Measurements from ENCODE around the gene CDC42EP4.

Gene CDC42EP4, protein sequence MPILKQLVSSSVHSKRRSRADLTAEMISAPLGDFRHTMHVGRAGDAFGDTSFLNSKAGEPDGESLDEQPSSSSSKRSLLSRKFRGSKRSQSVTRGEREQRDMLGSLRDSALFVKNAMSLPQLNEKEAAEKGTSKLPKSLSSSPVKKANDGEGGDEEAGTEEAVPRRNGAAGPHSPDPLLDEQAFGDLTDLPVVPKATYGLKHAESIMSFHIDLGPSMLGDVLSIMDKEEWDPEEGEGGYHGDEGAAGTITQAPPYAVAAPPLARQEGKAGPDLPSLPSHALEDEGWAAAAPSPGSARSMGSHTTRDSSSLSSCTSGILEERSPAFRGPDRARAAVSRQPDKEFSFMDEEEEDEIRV

DNA sequence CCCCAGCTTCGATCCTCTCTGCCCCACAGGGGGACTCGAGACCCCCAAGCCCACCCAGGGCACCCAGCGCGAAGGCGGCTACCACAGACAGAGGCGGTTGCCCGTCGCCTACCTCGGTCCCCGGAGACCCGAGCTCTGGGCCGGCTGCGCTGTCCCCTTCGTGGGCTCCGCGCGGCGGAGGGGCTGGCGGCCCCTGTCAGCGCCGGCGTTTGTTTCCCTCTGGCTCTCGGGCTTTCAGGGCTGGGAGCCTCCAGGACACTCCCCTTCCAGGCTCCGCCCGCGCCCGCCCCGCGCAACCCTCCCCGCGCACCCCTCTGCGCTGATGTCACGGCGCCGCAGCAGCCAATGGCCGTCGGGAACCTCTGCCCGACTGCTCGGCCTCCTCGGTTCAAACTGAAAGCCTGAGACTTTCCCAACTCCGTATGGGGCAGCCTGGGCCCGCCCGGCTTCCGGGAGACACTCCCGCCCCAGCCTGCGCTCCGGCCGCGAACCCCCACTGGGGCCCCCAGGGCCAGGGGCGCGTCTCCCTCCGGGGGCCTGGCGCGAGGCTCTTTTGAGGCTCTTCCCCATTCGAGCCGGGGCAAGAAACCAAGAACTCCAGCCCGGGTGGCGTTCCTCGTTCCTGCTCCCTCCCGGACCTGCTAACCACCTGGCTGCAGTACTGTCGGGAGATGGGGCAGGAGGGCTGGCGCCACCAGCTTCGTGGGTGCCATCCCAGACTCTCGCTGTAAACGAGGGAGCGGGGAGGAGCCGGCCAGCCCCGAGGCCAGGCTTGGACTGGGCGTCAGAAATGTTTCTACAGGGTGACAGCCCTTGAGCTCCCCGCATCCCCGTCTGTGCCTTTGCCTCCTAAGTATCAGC, at the start of gene CDC42EP4:
CDC42EP4 (minus strand) TSS at position 221 of the 861 bp plus-strand sequence. CDS start 25,501 bp downstream, outside the sequence.
- DNase-seq: peak; percentile 92

DNA sequence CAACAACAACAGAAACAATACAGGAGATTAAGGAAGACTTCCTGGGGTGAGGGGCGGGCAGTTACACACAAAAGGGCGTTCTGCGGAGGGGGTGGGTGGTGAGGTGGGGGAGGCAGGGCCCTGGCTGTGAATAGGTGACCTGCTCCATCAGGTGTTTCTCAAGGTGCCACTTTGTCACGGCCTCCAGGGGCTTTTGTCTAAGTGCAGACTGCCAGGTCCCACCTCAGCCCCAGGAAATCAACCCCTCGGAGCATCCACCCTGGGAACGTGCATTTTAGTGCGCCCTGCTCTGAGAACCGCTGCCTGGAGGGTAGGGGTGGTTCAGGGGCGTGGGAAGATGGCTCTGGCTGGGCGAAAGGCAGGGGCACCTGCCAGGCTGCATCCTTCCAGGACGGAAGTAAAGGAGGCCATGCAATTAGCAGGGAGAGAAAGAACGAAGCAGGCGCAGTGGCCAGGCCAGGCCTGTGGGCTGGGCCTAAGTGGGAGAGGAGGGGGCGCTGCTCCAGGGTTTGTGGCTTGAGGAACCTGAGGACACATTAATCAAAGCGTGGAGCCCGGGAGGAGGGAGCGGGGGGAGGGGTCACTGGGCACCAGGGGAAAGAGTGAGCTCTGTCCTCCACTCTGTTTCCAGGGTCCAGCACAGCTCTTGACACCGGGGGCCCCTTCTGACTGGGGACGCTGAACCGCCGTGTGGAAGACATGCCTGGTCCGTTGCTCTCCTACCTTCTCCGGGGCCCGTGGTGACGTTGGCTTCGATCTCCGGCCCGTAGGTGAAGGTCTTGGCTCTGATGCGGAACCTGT, 49.4 kb upstream of the CDC42EP4 start:
- DNase-seq: no peak

DNA sequence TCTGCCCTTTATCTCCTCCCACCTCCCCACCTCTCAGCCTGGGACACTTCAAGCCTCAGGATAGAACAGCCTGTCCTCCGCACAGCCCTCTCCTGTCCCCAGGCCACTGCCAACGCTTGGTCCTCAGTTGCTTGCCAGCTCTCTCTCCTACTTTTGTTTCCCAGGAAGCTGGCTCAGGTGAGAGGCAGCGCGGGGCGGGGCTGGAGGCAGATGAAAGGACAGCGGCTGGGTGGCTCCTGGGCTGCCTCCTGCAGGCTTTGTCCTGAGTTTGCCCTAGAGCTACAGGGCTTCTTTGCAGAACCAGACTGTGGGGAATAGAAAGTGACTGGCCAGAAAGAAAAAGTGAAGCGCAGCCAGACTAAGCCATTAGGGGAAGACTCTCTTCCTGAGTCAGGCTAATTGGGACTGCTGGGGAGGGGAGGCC, 48.2 kb upstream of the CDC42EP4 start:
- DNase-seq: no peak

DNA sequence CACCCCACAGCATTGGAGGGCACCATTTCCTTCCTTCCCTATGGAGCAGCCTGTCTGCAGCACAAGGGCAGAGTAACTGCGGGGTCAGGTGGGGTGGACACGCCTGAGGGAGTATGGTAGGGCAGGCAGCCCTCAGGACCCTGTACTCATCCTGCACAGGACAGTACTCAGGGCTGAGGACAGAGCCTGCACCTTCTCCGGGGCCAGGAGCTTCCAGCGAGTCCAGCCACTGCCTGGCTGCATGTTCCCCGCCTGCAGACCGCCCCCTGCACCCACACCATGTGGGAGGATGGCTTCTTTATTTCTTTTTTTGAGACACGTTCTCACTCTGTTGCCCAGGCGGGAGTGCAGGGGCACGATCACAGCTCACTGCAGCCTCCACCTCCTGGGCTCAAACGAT, 47.6 kb upstream of the CDC42EP4 start:
- DNase-seq: no peak

DNA sequence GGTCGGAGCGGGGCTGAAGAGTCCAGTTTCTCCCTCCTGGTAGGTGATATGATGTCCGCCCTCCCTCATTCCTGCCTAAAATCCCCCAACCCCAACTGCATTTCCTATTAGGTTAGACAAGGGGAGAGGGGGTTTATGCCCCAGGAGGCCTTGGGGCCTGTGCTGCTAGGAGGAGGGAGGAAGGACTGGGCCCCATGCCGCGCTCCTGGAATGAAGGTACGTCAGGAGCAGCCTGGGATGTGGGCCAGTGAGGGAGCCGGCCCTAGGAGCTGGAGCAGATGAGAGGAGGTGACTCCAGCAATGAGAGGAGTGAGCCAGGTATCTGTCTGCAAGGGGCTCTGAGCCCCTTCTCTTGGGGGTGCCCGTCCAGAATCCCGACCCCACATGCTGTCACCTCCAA, 46.9 kb upstream of the CDC42EP4 start:
- no peak for DNase-seq

DNA sequence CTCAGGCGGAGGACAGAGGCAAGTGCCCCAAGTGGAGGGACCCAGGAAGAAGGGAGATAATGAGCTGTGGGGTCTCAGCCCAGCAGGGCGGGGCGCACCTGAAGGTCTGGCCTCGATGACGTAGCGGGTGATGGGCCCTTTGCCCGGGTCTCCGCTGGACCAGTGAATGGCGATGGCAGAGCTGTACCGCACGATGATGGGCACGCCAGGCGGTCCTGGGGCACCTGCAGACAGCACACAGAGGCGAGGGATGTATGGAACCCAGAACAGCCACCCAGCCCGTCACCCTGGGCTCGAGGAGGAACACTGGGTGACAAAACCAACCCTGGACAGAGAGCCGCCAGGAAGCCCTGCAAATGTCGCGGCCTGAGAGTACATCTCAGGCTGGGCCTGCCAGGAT, 46.2 kb upstream of the CDC42EP4 start:
- no peak for DNase-seq

DNA sequence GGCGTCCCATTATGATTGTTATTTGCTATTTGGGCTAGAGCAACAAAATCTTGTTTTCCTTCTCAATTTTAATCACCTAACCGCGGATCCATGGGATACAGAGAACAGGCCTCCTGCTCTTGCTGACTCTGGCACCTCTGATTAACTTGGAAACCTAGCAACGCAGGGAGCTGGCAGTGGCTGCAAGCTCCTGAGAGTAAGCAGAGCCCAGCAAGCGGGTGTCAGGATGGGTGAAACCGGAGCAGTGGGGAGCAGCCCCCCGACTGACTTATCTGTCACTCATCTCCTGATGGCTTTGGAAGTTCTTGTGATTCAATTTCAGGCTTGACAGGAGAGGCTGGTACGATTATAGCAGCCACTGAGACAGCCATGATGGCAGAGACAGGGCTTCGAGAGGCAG, 45.5 kb upstream of the CDC42EP4 start:
- DNase-seq: no peak

DNA sequence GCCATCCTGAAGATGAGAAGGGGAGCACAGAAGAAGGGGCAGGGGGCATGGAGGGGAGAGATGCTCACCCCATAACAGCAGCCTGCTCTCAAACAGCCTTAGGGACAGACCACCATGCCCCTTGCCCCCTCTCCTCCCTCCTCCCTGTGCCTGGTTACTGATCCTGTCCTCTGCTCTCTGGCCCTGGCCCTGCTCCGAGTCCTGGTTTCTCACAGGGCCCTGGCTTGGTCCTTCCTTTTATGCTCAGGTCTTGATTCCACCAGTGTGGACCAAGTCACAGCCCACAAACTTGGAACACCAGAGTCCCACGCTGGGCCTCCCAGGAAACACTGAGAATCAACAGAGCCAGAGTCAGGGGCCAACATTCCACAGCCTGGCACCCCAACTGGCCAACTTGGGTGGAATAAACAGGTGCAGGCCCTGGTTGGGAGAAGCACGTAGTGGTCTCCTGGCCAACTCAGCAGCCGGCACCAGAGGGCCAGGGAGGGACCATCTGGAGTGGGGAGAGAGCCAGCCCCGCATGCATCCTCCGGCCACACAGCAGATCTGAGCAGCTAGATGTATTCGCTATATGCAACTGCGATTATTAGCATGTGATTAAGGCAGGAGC, 44.9 kb upstream of the CDC42EP4 start:
- DNase-seq: no peak

DNA sequence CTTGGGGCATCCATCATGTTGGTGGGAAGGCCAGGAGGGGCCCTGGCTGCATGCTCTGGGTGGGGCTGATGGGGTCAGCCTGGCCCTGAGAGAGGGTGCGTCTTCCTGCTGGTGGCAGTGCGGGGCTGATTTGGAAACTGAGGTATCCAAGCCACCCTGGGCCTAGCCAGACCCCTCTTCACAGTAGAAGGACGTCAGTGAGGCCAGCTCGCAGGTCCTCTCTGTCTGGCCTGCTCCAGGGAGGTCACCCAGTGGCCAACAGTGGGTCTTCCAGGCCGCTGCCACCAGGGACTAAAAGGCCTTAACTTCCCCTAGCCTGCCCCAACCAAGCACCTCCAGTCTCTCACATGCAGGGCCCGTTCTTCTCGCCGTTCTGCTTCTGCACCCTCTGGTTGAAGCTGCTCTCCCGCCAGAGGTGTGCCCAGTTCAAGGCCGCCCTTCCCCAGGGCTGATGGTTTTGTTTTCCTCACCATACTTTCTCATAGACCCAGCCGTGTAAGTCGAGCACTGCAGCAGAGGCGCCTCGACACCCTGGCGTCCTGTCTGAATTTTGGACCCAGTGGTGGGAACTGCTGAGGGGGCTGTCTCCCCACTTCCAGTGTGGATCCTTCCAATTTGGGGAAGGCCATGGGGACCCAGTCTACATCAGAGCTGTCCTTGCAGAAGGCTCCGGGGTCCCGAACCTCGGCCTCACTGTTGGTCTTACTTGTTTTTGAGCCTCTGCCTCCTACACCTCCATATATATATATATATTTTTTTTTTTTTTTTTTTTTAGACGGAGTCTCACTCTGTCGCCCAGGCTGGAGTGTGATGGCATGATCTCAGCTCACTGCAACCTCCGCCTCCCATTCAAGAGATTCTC, 42.9 kb upstream of the CDC42EP4 start:
- DNase-seq: no peak

DNA sequence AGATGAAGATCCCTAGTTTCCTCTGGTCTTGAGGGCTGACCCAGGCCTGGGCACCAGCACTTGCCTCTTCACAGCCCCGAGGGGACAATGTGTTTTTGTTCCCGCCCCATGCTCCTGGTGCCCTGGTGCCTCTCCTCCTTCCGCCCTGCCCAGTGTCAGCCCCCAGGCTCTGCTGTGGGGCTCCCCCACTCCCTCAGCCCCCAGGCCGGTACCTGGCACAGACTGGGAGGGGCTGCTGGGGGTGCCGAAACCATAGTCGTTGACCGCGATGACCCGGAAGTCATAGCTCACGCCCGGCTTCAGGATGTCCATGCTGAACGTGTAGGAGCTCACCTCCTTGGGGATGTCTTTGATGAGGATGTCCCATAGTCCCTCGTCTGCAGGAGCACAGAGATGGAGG, 40.5 kb upstream of the CDC42EP4 start:
- DNase-seq: no peak

DNA sequence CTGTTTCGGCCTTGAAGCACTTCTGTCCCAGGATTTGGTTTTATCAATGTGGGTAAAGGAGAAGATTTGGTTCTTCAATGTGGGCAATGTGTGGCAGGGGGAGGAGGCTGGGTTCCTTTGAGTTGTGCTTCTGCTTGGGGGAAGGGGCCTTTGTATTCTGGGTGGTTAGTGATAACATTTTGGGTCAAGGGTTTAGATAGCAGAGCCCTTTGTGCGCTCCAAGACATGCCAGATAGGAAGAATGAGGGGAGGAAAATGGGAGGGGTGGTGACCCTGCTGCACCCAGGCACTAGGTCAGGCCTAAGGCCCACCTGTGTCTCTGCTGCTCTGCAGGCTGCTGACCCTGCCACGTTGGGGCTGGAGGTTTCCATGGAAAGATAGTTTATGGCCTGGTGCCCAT, 40.0 kb upstream of the CDC42EP4 start:
- no peak for DNase-seq

DNA sequence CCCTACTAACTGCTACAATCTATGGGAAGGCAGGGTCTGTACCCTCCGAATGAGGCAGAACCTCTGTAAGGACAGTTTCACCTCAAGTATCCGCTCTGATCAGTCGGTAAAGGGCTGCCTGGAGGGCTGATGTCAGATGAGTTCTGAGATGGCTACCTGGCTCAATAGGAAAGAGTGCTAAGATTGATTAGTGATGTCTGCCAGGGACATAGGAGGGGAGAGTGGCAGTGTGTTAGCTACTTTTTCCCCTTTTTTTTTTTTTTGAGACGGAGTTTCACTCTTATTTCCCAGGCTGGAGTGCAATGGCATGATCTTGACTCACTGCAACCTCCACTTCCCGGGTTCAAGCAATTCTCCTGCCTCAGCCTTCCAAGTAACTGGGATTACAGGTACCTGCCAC, 39.1 kb upstream of the CDC42EP4 start:
- no peak for DNase-seq

DNA sequence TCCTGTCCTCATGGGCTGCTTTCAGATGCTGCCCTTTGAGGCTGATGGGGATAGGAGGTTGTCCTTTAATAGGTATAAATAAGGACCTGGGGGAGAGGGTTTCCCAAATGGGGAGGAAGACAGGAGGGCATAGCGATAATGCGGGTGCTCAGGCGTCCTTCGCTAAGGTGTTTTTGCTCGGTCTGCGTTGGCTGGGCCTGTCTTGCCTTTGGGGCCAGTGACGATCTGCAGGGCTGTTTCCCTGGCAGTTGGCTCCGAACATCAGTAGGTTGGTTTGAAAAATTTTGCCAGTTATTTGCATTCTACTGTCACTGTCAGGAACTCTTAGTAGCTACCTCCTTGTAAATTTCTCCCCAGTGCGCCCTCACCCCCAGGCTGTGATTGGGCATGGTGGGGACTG, 37.8 kb upstream of the CDC42EP4 start:
- no peak for DNase-seq

DNA sequence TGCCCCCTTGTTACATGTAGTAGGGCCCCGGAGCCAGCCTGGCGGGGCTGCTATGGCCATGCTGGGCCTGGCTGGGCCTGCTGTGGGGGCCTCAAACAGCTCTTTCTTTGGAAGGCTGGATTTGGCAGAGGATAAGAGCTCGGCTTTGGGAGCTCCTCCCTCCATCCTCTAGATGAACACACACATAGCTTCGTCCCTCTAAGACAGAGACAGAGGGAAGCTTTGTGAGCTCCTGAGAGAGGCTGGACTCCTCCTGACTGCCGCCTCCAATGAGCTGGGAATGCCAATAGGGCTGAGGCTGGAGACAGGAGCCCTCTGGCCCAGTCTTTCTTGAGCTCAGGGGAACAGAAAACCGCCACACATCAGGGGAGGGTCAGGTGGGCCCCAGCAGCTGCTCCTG, 37.3 kb upstream of the CDC42EP4 start:
- peak; percentile 31 for DNase-seq

DNA sequence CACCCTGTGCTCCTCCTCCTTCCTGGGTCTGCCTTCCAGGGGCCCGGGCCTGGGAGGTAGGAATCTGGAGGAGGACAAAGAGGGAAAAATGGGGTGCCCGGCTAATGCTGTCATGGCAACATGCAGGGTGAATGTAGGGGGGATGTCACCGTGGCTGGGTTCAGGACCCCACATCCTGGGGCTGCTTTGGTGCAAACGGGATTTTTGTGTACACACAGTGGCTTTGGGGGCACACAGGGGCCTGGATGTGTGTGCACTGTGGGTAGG, 37.0 kb upstream of the CDC42EP4 start:
- DNase-seq: no peak

DNA sequence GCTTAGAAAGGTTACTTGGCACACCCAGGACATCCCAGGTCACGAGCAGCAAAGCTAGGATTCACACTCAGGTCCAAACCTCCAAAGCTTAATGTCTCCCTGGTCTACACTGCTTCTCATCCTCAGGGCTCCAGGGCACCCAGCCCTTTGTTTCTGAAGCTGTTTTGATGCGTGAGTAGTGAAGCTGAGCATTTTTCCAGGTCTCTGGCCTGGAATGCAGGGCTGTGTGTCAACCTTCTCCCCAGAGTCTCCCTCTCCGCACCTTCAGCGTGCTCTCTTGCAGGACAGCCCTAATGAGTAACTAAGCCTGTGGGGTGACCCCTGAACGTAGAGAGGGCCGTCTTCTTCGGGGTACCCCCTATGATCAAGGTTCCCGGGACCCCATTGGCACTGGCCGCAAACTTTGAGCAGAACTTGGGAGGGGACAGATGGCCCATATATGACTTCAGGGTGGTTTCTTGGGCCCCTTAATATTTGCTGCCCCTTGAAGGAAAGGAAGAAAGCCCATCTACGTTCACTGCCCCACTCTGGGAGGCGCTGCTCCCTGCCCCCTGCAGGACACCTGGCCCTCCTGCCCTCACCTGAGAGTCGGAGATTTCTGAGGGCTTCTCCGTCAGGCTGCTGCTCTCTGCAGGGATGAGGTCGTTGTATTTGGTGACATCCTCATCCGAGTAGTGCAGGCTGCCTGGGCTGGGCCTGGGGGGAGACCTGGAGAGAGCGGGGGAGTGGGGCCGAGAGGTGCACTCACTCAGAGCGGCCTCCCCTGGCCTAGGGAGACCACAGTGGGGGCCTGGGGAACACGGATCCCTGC, 36.4 kb upstream of the CDC42EP4 start:
- DNase-seq: no peak

DNA sequence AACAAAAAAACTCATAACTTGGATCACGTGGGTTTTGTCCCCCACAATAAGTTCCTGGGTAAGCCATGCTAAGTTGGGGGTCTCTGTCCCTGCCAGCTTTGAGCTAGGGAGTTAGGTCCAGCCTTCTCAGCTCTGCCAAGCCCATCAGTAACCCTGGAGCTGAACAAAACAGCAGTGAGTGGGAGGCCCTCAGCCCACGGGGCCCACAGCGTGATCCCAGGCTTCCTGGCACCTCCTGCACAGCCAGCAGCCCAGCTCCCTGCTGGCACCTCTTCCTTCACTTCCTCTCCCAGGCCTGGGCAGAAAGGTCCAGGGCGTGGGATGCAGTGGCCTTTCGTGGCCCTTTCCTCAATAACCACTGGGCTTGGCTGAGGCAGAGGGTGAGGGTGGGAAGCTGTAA, 35.5 kb upstream of the CDC42EP4 start:
- DNase-seq: no peak

DNA sequence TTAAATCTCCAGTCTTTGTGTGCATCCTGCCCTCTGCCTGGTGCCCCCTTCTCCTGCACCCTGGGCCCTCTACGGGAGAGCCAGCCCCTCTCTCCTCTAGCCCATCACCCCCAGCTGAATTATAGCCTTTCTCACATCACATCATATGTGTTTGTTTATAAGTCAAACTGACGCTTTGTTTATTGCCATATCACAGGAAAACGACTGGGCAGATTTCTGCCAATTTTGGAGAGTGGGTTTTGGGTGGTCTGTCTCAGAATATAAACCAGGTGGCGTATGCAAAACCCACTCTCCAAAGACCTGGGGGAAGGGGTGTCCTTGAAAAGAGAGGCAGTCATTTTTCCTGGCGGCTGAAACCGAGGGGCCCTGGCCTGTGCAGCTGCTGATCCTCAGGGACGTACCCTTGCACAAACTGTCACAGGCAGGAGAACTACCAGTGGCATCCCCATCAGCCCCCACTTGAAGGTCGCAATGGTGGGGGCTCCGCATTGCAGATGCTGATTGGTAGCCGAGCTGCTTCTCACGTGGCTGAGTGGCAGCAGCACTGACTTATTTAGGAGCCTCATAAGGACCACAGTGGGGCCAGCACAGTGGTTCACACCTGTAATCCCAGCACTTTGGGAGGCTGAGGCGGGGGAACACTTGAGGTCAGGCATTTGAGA, 34.8 kb upstream of the CDC42EP4 start:
- DNase-seq: no peak

DNA sequence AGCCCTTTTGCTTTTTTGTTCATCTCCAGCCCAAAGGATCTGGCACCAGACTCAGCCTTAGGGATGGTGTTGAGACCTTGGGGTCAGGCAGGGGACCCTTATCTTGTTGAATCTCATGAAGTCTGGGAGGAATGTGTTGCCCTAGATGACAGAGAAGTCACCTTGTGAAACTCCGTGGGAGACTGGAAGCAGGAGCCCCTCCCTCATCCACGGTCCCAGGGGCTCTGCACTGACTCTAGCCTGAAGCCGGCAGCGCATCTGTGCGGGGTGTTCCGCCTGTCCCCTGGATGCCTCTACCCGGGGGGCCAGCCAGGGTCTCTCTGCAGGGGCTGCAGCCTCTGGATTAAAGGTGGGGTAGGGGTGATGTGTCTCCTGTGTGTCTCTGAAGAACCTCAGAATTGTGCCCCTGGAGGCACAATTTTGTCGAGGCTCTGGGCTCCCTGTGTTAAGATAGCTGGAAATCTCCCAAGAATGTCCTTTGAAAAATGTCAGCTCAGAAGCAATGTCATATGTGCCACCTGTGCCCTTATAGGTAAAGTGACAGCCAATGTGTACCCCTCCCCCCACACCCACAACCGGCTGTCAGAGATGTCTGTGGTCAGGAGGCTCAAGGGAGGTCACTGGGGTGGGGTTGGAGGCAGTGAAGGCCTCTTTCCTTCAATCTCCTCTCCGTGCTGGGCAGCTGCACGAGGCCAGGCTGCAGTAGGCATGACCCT, 32.1 kb upstream of the CDC42EP4 start:
- no peak for DNase-seq

DNA sequence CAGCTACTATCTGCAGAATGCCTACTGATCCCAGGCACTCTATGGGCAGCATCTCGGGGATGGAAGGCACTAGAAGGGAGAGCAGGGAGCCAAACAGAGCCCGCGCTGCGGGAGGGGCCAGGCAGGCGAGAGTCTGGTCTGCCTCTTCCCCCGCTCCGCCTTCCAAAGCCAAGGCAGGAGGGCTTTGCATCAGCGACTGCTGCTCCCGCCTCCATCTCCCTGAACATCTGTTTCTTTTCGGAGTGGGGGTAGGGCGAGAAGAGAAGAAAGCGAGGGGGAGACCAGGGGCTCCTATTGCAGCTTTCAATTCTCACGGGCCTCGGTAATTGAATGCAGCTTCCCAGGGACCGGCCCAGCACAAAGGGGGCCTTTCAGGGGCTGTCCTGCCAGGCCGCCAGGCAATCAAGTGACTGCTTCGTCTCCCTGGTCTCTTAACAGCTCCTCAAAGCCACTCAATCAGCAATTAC, 31.4 kb upstream of the CDC42EP4 start:
- DNase-seq: peak; percentile 95
